ENCODE data around the gene MBTD1.

DNA sequence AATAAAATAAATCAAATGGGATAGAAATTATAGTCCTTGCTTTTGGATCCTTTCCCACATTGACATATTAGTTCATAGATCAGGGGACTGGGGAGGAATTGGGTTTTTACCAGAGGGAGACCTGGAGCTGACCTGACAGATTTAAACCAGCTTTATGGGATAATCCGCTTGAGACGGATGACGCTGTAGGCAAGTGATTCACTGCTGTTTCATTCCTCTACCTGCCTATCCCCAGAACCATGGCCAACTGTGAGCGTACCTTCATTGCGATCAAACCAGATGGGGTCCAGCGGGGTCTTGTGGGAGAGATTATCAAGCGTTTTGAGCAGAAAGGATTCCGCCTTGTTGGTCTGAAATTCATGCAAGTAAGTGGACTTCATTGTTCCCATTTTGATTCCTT is 104.4 kb downstream of the MBTD1 start:
- TF ChIP-seq JUND (IDR thresholded peaks at IDR 0.05) (no peak), CTCF (IDR thresholded peaks at IDR 0.05) (no peak), EP300 (IDR thresholded peaks at IDR 0.05; ENCODE audit: borderline replicate concordance in 1 of 2, low read depth in 1 of 2, low read length in 1 of 2) (no peak), YY1 (IDR thresholded peaks at IDR 0.05; ENCODE audit: low read depth) (no peak), USF1 (IDR thresholded peaks at IDR 0.05; ENCODE audit: borderline replicate concordance, low read depth) (no peak), MAX (IDR thresholded peaks at IDR 0.05; ENCODE audit: low read depth) (no peak), RAD21 (IDR thresholded peaks at IDR 0.05; ENCODE audit: low read length) (no peak), RCOR1 (IDR thresholded peaks at IDR 0.05; ENCODE audit: low read length) (no peak), CHD2 (IDR thresholded peaks at IDR 0.05; ENCODE audit: low read length, partially characterized antibody) (no peak), FOXM1 (IDR thresholded peaks at IDR 0.05; ENCODE audit: low read depth) (no peak), MXI1 (IDR thresholded peaks at IDR 0.05; ENCODE audit: low read depth, low read length) (no peak)
- TF ChIP-seq, protein P1, sequence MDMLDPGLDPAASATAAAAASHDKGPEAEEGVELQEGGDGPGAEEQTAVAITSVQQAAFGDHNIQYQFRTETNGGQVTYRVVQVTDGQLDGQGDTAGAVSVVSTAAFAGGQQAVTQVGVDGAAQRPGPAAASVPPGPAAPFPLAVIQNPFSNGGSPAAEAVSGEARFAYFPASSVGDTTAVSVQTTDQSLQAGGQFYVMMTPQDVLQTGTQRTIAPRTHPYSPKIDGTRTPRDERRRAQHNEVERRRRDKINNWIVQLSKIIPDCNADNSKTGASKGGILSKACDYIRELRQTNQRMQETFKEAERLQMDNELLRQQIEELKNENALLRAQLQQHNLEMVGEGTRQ (IDR thresholded peaks at IDR 0.05; ENCODE audit: borderline replicate concordance, low read depth, low read length) = no peak

All from SK-N-SH (cell line).